ENCODE results near the gene LRFN5. TPM values are rescaled to one million over a fixed set of nuclear protein-coding genes. Genes with fewer than 3 reads are reported as not detected.

LRFN5 gene
- 0.33 and 4.1 TPM in 2 replicates for total RNA-seq

GRCh38 chr14:41606532-41607303, at the start of gene LRFN5:
Gene LRFN5, plus strand, starts transcription at chr14:41606876.

Data from mesangial cell (primary cell).